ENCODE data around the gene C15orf62. TPM values are rescaled to one million over a fixed set of nuclear protein-coding genes. Genes with fewer than 3 reads are reported as not detected.

Gene C15orf62
- total RNA-seq, 2 donors from 2014 or later = 0.89 to 1.2 TPM

Other genes with a start within 250 kb of the C15orf62 start
- gene CCDC32, start 204.9 kb upstream of the C15orf62 start, total RNA-seq = 10 to 100 TPM; 20.9 to 28.5 TPM
- 10 to 100 TPM in 1 of 2 donors, 1 to 10 TPM in 1; 9.1 to 15.1 TPM for gene RPUSD2, start 200.7 kb upstream of the C15orf62 start, total RNA-seq
- 1 to 10 TPM in 1 of 2 donors, under 1 TPM in 1; 0.77 to 4.6 TPM for gene KNL1, start 175.7 kb upstream of the C15orf62 start, total RNA-seq
- gene RAD51, start 74.8 kb upstream of the C15orf62 start, total RNA-seq = 1 to 10 TPM; 1.5 to 2.0 TPM
- 10 to 100 TPM; 31.4 to 33.1 TPM for gene RMDN3, start 14.7 kb upstream of the C15orf62 start, total RNA-seq
- gene GCHFR, start 5.9 kb upstream of the C15orf62 start, total RNA-seq = 10 to 100 TPM; 16.4 to 20.5 TPM
- gene ZFYVE19, start 37.1 kb downstream of the C15orf62 start, total RNA-seq = 10 to 100 TPM; 19.5 to 22.7 TPM
- 10 to 100 TPM; 24.1 to 27.7 TPM for gene DNAJC17, start 37.5 kb downstream of the C15orf62 start, total RNA-seq
- not detected for gene PPP1R14D, start 58.7 kb downstream of the C15orf62 start, total RNA-seq
- gene SPINT1, start 74.1 kb downstream of the C15orf62 start, total RNA-seq = 1 to 10 TPM; 2.5 to 4.1 TPM
- gene RHOV, start 104.3 kb downstream of the C15orf62 start, total RNA-seq = under 1 TPM in 1 of 2 donors, not detected in 1; 0.18 TPM
- gene VPS18, start 124.5 kb downstream of the C15orf62 start, total RNA-seq = 10 to 100 TPM; 13.6 to 18.4 TPM
- gene DLL4, start 159.4 kb downstream of the C15orf62 start, total RNA-seq = not detected
- gene CHAC1, start 183.5 kb downstream of the C15orf62 start, total RNA-seq = under 1 TPM; 0.35 to 0.70 TPM